ENCODE data around the gene DNTTIP2. TPM values are rescaled to one million over a fixed set of nuclear protein-coding genes. Genes with fewer than 3 reads are reported as not detected.
"Not testable (repeated sequence)": the region's sequence is repeated elsewhere in the genome, so short reads cannot be mapped to it uniquely, and the experiment has no call there.

DNTTIP2 gene
- polyA plus RNA-seq, 1 experiment = 31.6 TPM

DNA sequence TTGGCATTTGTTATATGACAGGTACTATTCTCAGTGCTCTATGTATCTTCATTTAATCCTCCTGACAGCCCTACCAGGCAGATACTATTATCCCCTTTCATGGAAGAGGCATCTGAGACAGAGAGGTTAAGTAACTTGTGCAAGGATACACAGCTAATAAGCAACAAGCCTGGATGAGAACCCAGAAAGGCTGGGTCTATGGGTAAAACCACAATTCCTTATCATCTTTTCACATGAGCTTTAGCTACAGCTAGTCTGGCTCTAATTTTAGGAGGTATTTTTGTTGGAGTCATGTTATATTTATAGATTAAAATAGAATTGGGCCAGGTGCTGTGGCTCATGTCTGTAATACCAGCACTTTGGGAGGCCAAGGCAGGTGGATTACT is 27.7 kb downstream of the DNTTIP2 start:
- TF ChIP-seq, protein P1, sequence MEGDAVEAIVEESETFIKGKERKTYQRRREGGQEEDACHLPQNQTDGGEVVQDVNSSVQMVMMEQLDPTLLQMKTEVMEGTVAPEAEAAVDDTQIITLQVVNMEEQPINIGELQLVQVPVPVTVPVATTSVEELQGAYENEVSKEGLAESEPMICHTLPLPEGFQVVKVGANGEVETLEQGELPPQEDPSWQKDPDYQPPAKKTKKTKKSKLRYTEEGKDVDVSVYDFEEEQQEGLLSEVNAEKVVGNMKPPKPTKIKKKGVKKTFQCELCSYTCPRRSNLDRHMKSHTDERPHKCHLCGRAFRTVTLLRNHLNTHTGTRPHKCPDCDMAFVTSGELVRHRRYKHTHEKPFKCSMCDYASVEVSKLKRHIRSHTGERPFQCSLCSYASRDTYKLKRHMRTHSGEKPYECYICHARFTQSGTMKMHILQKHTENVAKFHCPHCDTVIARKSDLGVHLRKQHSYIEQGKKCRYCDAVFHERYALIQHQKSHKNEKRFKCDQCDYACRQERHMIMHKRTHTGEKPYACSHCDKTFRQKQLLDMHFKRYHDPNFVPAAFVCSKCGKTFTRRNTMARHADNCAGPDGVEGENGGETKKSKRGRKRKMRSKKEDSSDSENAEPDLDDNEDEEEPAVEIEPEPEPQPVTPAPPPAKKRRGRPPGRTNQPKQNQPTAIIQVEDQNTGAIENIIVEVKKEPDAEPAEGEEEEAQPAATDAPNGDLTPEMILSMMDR (IDR thresholded peaks at IDR 0.05; ENCODE audit: low read depth, low read length) = no peak
- Histone ChIP-seq H3K27me3 (ENCODE audit: control insufficient read depth, insufficient read depth, low read length) (no peaks in the 10 kb centered on the region), H3K4me3 (ENCODE audit: low read depth, low read length) (no peak overlapping the region), H3K9me3 (ENCODE audit: control insufficient read depth, insufficient read depth, low read length) (peaks cover 4% of the 10 kb centered on the region; the same call in 1 of the 2 replicates), H3K27ac (ENCODE audit: low read depth, low read length) (no peak overlapping the region)
- ChIA-PET POLR2A (no interaction called here), CTCF (interaction anchor here (0.9 to 1.6 kb wide), 6 partner anchors 218 to 547 kb away, joined by 3 to 11 read pairs (median 6); no protein-coding TSS in a partner anchor)
- no peak for DNase-seq (ENCODE audit: low read depth, low spot score)

DNA sequence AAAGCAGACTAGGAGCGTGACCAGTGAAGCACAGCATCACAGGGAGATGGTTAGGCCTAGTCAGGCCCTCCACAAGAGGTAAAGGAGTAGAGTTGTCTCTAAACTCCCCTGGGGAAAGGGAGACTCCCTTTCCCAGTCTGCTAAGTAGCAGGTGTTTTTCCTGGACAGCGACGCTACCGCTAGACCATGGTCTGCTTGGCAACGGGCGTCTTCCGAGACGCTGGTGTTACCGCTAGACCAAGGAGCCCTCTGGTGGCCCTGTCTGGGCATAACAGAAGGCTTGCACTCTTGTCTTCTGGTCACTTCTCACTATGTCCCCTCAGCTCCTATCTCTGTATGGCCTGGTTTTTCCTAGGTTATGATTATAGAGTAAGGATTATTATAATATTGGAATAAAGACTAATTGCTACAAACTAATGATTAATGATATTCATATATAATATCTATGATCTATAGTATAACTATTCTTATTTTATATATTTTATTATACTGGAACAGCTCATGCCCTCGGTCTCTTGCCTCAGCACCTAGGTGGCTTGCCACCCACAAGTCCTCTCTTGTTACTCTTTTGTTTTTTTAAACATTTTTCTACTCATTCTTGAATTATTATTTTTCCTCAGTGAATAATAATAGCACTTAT is 28.2 kb downstream of the DNTTIP2 start:
- POLR2A ChIA-PET = interaction anchor here (0.6 kb wide), 1 partner anchor 214 kb away, joined by 3 read pairs; no protein-coding TSS in a partner anchor
- DNase-seq (ENCODE audit: low read depth, low spot score); H3K4me3 ChIP-seq (ENCODE audit: low read depth, low read length); H3K9me3 ChIP-seq (ENCODE audit: control insufficient read depth, insufficient read depth, low read length); H3K27me3 ChIP-seq (ENCODE audit: control insufficient read depth, insufficient read depth, low read length); H3K27ac ChIP-seq (ENCODE audit: low read depth, low read length): not testable (repeated sequence)
- TF ChIP-seq, protein P1 (IDR thresholded peaks at IDR 0.05; ENCODE audit: low read depth, low read length) = peak; percentile 62
- CTCF ChIA-PET = interaction anchor here (1.0 to 2.9 kb wide), 6 partner anchors 217 to 547 kb away, joined by 3 to 11 read pairs (median 9); no protein-coding TSS in a partner anchor

DNA sequence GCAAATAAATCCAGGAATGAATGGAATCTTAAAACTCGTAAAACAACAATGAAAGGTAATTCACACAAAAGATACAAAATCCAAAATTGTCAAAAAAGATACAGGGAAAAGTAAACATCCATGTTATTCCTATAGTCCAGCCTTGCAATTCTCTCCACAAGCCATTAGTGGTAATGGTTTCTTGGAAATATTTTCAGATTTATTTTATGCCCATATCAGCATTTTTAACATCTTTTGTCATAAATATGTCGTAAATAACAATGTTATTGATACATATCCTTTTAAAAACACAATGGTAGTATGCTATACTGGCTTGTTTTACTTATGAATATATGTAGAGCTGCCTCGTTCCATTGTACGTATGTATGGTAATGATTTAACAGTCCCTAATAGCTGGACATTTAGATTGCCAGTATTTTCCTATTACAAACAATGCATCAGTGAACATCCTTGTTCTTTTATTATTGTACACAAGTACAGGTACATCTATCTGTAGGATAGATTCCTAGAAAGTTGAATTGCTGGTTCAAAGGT is 30.6 kb downstream of the DNTTIP2 start:
- TF ChIP-seq, protein P1 (IDR thresholded peaks at IDR 0.05; ENCODE audit: low read depth, low read length) = no peak
- peaks cover 4% of the 10 kb centered on the region; the same call in 1 of the 2 replicates for H3K9me3 ChIP-seq (ENCODE audit: control insufficient read depth, insufficient read depth, low read length)
- peak overlapping the region; percentile 83 for H3K4me3 ChIP-seq (ENCODE audit: low read depth, low read length)
- peak overlapping the region; percentile 89 for H3K27ac ChIP-seq (ENCODE audit: low read depth, low read length)
- ChIA-PET CTCF (interaction anchor here (2.9 kb wide), 1 partner anchor 219 kb away, joined by 11 read pairs; no protein-coding TSS in a partner anchor), POLR2A (no interaction called here)
- DNase-seq (ENCODE audit: low read depth, low spot score) = no peak
- H3K27me3 ChIP-seq (ENCODE audit: control insufficient read depth, insufficient read depth, low read length) = no peaks in the 10 kb centered on the region

DNA sequence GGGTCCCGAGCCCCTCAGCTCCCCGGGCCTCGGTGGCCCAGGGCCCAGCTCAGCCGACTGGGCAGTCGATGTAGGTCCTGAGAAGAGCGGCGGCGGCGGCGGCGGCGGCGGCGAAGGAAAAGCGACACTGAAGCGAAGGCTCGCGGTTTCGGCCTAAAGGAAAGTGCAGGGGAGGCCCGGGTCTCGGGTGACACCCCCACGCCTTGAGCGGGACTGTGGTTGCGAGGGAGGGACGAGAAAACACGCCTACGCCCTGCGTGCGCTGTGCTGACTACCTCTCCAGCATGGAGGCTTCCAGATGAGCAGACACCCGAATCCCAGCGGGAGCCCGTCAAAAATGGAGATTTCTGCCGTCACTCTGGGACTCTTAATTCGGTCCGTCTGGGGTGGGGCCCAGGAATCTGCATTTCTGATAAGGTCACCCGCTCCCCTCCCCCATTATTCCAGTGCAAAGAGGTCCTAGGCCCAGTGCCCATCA is 31.2 kb downstream of the DNTTIP2 start:
- no peaks in the 10 kb centered on the region for H3K27me3 ChIP-seq (ENCODE audit: control insufficient read depth, insufficient read depth, low read length)
- peaks cover 4% of the 10 kb centered on the region; the same call in 1 of the 2 replicates for H3K9me3 ChIP-seq (ENCODE audit: control insufficient read depth, insufficient read depth, low read length)
- DNase-seq (ENCODE audit: low read depth, low spot score) = peak; percentile 32
- TF ChIP-seq, protein P1 (IDR thresholded peaks at IDR 0.05; ENCODE audit: low read depth, low read length) = no peak
- CTCF ChIA-PET = interaction anchor here (0.6 to 2.9 kb wide), 3 partner anchors 8 to 273 kb away, joined by 4 to 11 read pairs (median 4); partner anchors contain the start of gene ABCA4
- peak overlapping the region; percentile 89 for H3K27ac ChIP-seq (ENCODE audit: low read depth, low read length)
- H3K4me3 ChIP-seq (ENCODE audit: low read depth, low read length) = peak overlapping the region; percentile 83
- POLR2A ChIA-PET = no interaction called here
